SK-N-SH (cell line): Measurements from ENCODE around the gene TSPAN15. TPM values are rescaled to one million over a fixed set of nuclear protein-coding genes. Genes with fewer than 3 reads are reported as not detected.

Experiments
- CTCF ChIA-PET: fragments of 300-600, 350-600 bp; formaldehyde crosslinking; extraction: SDS; loops from one replicate; lab custom pipeline; 2021; lab: Yijun Ruan, JAX
- POLR2A ChIA-PET: fragments of 350-600 bp; sonication (Branson Sonifier 250); formaldehyde crosslinking; extraction: SDS; loops from one replicate; lab custom pipeline; 2020; ENCODE audit warnings: antibody characterized with exemption, inconsistent platforms; lab: Yijun Ruan, JAX
- DNase-seq: peaks from one replicate; pipeline ENCODE4 v3.0.0; 2012
- H2AFZ ChIP-seq: fragments of 200-600 bp; sonication (generic); 2 replicates; pipeline ENCODE4 v1.8.1; 2016; ENCODE audit warnings: antibody characterized with exemption, mild to moderate bottlenecking, low read depth
- H3F3A ChIP-seq: fragments of 200-600 bp; sonication (generic); replicated peaks from 2 replicates; pipeline ENCODE3; 2016; ENCODE audit warnings: antibody characterized with exemption, mild to moderate bottlenecking; ENCODE audit not compliant: insufficient read depth
- H3K27ac ChIP-seq, 2 experiments: fragments of 200-500 bp in 1 of 2; fragments of 200-600 bp in 1 of 2; sonication (Bioruptor generic) in 1 of 2; sonication (generic), shearing (Covaris generic) in 1 of 2; 2 replicates each; pipeline versions ENCODE4 v1.5.1 to v1.6.1; 2014 to 2016; ENCODE audit warnings: low read depth in 2 of 2, inconsistent platforms in 1 of 2, low read length in 1 of 2, mild to moderate bottlenecking in 1 of 2, mixed read lengths in 1 of 2
- H3K27me3 ChIP-seq: fragments of 200-600 bp; sonication (generic), shearing (Covaris generic); 2 replicates; pipeline ENCODE4 v1.6.1; 2016; ENCODE audit warnings: mixed run types; ENCODE audit not compliant: insufficient read depth
- H3K36me3 ChIP-seq, 2 experiments: fragments of 200-500 bp in 1 of 2; fragments of 200-600 bp in 1 of 2; sonication (Bioruptor generic) in 1 of 2; sonication (generic) in 1 of 2; replicated peaks in 1 of 2; 2 replicates each; pipeline versions ENCODE3 to v1.5.1; 2014 to 2016; ENCODE audit warnings: low read length in 1 of 2, mild to moderate bottlenecking in 1 of 2; ENCODE audit not compliant: insufficient read depth in 2 of 2, control insufficient read depth in 1 of 2
- H3K4me1 ChIP-seq, 2 experiments: fragments of 200-500 bp in 1 of 2; fragments of 200-600 bp in 1 of 2; sonication (Bioruptor generic) in 1 of 2; sonication (generic), shearing (Covaris generic) in 1 of 2; 2 replicates each; pipeline versions ENCODE4 v1.5.1 to v1.6.1; 2014 to 2016; ENCODE audit warnings: low read depth in 1 of 2, low read length in 1 of 2, mixed run types in 1 of 2; ENCODE audit not compliant: insufficient read depth in 2 of 2, control insufficient read depth in 1 of 2
- H3K4me2 ChIP-seq: fragments of 200-600 bp; sonication (generic), shearing (Covaris generic); 2 replicates; pipeline ENCODE4 v1.6.1; 2017; ENCODE audit warnings: mixed run types
- H3K4me3 ChIP-seq, 2 experiments: fragments of 200-500 bp in 1 of 2; fragments of 200-600 bp in 1 of 2; sonication (Bioruptor generic) in 1 of 2; sonication (generic), shearing (Covaris generic) in 1 of 2; 2 replicates each; pipeline versions ENCODE4 v1.5.1 to v1.8.1; 2014 to 2016; ENCODE audit warnings: low read depth in 2 of 2, inconsistent platforms in 1 of 2, low read length in 1 of 2, mild to moderate bottlenecking in 1 of 2, mixed read lengths in 1 of 2, moderate library complexity in 1 of 2
- H3K79me2 ChIP-seq: fragments of 200-600 bp; sonication (generic); 2 replicates; pipeline ENCODE4 v1.8.1; 2017; ENCODE audit warnings: mild to moderate bottlenecking; ENCODE audit not compliant: insufficient read depth
- H3K9ac ChIP-seq: fragments of 200-600 bp; sonication (generic); 2 replicates; pipeline ENCODE4 v1.6.1; 2017; ENCODE audit warnings: mixed run types
- H3K9me2 ChIP-seq: fragments of 200-600 bp; sonication (generic); 2 replicates; pipeline ENCODE4 v1.6.1; 2017; ENCODE audit warnings: mixed run types
- H3K9me3 ChIP-seq: fragments of 200-600 bp; sonication (generic); 2 replicates; pipeline ENCODE4 v1.6.1; 2017; ENCODE audit warnings: mixed run types, mild to moderate bottlenecking, moderate library complexity
- H4K20me1 ChIP-seq: fragments of 200-600 bp; sonication (generic); 2 replicates; pipeline ENCODE4 v1.6.1; 2017; ENCODE audit warnings: mild to moderate bottlenecking, mixed run types; ENCODE audit not compliant: insufficient read depth
- ELF1 ChIP-seq: IDR thresholded peaks from 2 replicates; pipeline ENCODE4 v1.4.0; 2012
- FOSL2 ChIP-seq: IDR thresholded peaks from 2 replicates; pipeline ENCODE4 v1.4.0; 2012; ENCODE audit warnings: low read depth, mild to moderate bottlenecking, moderate library complexity, borderline replicate concordance
- GABPA ChIP-seq: IDR thresholded peaks from 2 replicates; pipeline ENCODE4 v1.4.0; 2012; ENCODE audit warnings: low read depth, mild to moderate bottlenecking
- GATA2 ChIP-seq: sonication (generic); formaldehyde crosslinking; IDR thresholded peaks from 2 replicates; pipeline ENCODE4 v1.5.0; 2020; ENCODE audit warnings: mild to moderate bottlenecking, missing genetic modification reagents
- NFIC ChIP-seq: IDR thresholded peaks from 2 replicates; pipeline ENCODE4 v1.4.0; 2012; ENCODE audit warnings: borderline replicate concordance
- RAD21 ChIP-seq: IDR thresholded peaks from 2 replicates; pipeline ENCODE4 v1.6.1; 2012; ENCODE audit warnings: mild to moderate bottlenecking, low read length
- RCOR1 ChIP-seq: fragments of 150-350 bp; IDR thresholded peaks from 2 replicates; pipeline ENCODE4 v1.6.1; 2017; ENCODE audit warnings: antibody characterized with exemption, low read length
- TAF1 ChIP-seq: IDR thresholded peaks from 2 replicates; pipeline ENCODE4 v1.6.1; 2012; ENCODE audit warnings: low read depth, mild to moderate bottlenecking, low read length, moderate library complexity, borderline replicate concordance
- WGBS: methylation state at CpG from one replicate; pipeline ENCODE4 v1.1.6; 2017; ENCODE audit warnings: low lambda C conversion rate; 5-methylcytosine and 5-hydroxymethylcytosine counted together
- polyA plus RNA-seq, 3 experiments: library from polyadenylated mRNA; depleted of rRNA; stranded (reverse); fragments of >200 nt; gene quantifications; 2 replicates each; pipeline ENCODE4 v1.2.3, GENCODE V29; 2012
- TF ChIP-seq, protein P1 (sequence below): fragments of 200-600 bp; sonication (generic); IDR thresholded peaks from 2 replicates; pipeline ENCODE4 v1.6.1; 2017; ENCODE audit warnings: antibody characterized with exemption, mild to moderate bottlenecking, moderate library complexity
- TF ChIP-seq, protein P2 (sequence below): IDR thresholded peaks from 2 replicates; pipeline ENCODE4; 2012
- TF ChIP-seq, protein P3 (sequence below): IDR thresholded peaks from 2 replicates; pipeline ENCODE4 v1.4.0; 2012; ENCODE audit warnings: low read depth

TSPAN15 gene
- polyA plus RNA-seq, 1 of the 3 experiments (the other 2 are of a cell fraction): 8.5 TPM

DNA sequence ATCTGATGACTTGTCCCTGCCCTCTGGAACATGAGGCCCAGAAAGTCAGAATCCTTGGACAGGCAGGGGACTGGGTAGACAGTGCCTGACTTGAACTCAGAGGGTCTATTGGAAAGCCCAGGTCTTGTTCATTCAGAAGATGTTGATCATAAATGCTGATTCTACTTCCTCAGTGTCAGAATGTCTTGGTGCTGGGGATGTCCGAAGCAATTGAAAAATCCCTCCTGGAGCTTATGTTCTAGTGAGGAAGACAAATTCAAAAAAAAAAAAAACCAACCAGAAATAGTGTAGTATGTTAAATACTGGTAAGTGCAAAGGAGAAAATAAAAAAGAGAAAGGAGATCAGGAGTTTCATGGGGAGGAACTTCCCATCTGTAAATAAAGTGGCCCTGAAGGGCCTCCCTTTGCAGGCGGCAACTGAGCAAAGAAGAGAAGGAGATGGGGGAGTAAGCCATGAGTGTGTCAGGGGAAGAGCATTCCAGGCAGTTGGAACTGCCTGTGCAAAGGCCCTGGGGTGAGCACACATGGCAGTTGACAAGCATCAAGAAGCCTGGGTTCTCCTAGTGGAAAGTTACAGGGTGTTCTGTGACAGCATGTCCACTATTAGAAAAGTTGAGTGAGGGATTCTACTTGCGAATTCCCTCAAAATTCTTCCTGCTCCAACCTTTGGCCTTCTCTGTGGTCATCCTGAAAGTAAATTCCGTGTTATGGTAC lies 30.7 kb downstream of the TSPAN15 start:
- H3K27me3 ChIP-seq: no peaks in the 10 kb centered on the region
- no peaks in the 10 kb centered on the region for H3K36me3 ChIP-seq
- WGBS: 84% methylated on average over 3 of the region's 4 CpGs
- H3K4me3 ChIP-seq: no peak overlapping the region
- H3K4me2 ChIP-seq: no peak overlapping the region
- H3K9me3 ChIP-seq: no peaks in the 10 kb centered on the region
- no peak overlapping the region for H2AFZ ChIP-seq
- TF ChIP-seq GATA2 (CRISPR knock-in tag) (no peak), FOSL2 (no peak), GABPA (no peak)
- no peak overlapping the region for H3K9ac ChIP-seq
- no peaks in the 10 kb centered on the region for H4K20me1 ChIP-seq
- no peaks in the 10 kb centered on the region for H3K9me2 ChIP-seq
- H3F3A ChIP-seq: no peaks in the 10 kb centered on the region
- ChIA-PET CTCF (interaction anchor here (0.6 to 2.3 kb wide), 2 partner anchors 17 to 164 kb away, joined by 3 to 6 read pairs; no protein-coding TSS in a partner anchor), POLR2A (no interaction called here)
- H3K27ac ChIP-seq: no peak overlapping the region
- DNase-seq: no peak
- H3K79me2 ChIP-seq: no peaks in the 10 kb centered on the region
- peaks cover 0 to 30% of the 10 kb centered on the region in 2 experiments; a peak in 1 of 4 replicates for H3K4me1 ChIP-seq

DNA sequence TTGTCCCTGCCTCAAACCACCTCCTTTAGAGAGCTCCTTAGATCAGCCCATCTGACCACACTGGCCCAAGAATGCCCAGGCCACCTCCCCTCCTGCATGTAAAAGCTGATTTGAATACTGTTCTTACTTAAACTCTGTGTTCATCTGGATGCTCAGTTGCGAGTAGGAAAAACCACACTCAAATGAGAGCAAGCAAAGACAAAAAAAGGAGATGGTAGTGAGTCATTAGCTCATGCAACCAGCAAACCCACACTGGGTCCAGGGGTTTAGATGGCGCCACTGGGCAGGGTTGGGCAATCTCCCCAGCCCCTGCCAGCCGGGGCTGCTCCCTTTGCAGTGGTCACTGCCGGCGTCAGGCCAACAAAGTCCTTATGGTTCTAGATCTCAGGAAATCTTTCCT lies 32.7 kb downstream of the TSPAN15 start:
- WGBS: 92% methylated on average over 5 of the region's 5 CpGs
- H3K9me2 ChIP-seq: no peaks in the 10 kb centered on the region
- no peaks in the 10 kb centered on the region for H3K79me2 ChIP-seq
- peaks cover 0 to 34% of the 10 kb centered on the region in 2 experiments; a peak in 1 of 4 replicates for H3K4me1 ChIP-seq
- CTCF ChIA-PET: interaction anchor here (1.8 kb wide), 1 partner anchor 23 kb away, joined by 15 read pairs; no protein-coding TSS in a partner anchor
- no peak for DNase-seq
- H3K9ac ChIP-seq: no peak overlapping the region
- no peak overlapping the region for H2AFZ ChIP-seq
- no peaks in the 10 kb centered on the region for H3K27me3 ChIP-seq
- H3K4me2 ChIP-seq: no peak overlapping the region
- no peak overlapping the region for H3K4me3 ChIP-seq
- H3K36me3 ChIP-seq: no peaks in the 10 kb centered on the region
- TF ChIP-seq, protein P1, sequence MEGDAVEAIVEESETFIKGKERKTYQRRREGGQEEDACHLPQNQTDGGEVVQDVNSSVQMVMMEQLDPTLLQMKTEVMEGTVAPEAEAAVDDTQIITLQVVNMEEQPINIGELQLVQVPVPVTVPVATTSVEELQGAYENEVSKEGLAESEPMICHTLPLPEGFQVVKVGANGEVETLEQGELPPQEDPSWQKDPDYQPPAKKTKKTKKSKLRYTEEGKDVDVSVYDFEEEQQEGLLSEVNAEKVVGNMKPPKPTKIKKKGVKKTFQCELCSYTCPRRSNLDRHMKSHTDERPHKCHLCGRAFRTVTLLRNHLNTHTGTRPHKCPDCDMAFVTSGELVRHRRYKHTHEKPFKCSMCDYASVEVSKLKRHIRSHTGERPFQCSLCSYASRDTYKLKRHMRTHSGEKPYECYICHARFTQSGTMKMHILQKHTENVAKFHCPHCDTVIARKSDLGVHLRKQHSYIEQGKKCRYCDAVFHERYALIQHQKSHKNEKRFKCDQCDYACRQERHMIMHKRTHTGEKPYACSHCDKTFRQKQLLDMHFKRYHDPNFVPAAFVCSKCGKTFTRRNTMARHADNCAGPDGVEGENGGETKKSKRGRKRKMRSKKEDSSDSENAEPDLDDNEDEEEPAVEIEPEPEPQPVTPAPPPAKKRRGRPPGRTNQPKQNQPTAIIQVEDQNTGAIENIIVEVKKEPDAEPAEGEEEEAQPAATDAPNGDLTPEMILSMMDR: no peak
- TF ChIP-seq, protein P2, sequence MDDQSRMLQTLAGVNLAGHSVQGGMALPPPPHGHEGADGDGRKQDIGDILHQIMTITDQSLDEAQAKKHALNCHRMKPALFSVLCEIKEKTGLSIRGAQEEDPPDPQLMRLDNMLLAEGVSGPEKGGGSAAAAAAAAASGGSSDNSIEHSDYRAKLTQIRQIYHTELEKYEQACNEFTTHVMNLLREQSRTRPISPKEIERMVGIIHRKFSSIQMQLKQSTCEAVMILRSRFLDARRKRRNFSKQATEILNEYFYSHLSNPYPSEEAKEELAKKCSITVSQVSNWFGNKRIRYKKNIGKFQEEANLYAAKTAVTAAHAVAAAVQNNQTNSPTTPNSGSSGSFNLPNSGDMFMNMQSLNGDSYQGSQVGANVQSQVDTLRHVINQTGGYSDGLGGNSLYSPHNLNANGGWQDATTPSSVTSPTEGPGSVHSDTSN: no peak
- no peaks in the 10 kb centered on the region for H4K20me1 ChIP-seq
- H3K9me3 ChIP-seq: no peaks in the 10 kb centered on the region
- H3K27ac ChIP-seq: no peak overlapping the region
- H3F3A ChIP-seq: no peaks in the 10 kb centered on the region
- POLR2A ChIA-PET: no interaction called here

DNA sequence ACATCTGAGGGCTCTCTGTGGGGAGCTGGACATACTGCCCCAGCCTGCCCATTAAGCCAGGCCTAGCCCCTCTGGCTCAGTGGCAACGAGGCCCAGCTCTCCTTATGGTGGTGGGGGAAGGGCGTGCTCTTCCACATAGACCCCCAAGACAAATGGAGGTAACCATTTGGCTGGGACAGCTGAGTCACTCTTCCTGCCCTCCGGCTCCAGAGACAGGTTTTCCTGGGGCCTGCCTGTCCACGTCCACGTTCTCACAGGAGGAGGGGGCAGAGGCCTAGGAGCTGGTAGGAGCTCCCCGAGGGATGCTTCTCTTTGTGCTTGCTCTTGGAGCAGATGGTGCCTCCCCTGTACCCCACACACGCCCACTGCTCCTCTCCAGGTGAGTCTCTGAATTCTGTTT lies 33.5 kb downstream of the TSPAN15 start:
- H3K9me2 ChIP-seq: no peaks in the 10 kb centered on the region
- ChIA-PET CTCF (interaction anchor here (0.9 to 1.8 kb wide), 2 partner anchors 21 to 22 kb away, joined by 3 to 15 read pairs; no protein-coding TSS in a partner anchor), POLR2A (interaction anchor here (0.6 kb wide), 1 partner anchor 73 kb away, joined by 4 read pairs; no protein-coding TSS in a partner anchor)
- H3K36me3 ChIP-seq: no peaks in the 10 kb centered on the region
- H3K27me3 ChIP-seq: no peaks in the 10 kb centered on the region
- no peaks in the 10 kb centered on the region for H3F3A ChIP-seq
- no peak for DNase-seq
- H4K20me1 ChIP-seq: no peaks in the 10 kb centered on the region
- H3K4me1 ChIP-seq: peaks cover 0 to 26% of the 10 kb centered on the region in 2 experiments; a peak in 1 of 4 replicates
- H3K9ac ChIP-seq: no peak overlapping the region
- 72% methylated on average over 7 of the region's 7 CpGs for WGBS
- no peak overlapping the region for H3K27ac ChIP-seq
- no peaks in the 10 kb centered on the region for H3K9me3 ChIP-seq
- H3K4me3 ChIP-seq: no peak overlapping the region
- H3K4me2 ChIP-seq: no peak overlapping the region
- H2AFZ ChIP-seq: no peak overlapping the region
- H3K79me2 ChIP-seq: no peaks in the 10 kb centered on the region
- no peak for TF ChIP-seq RCOR1
- TF ChIP-seq NFIC: no peak
- TF ChIP-seq, protein P3, sequence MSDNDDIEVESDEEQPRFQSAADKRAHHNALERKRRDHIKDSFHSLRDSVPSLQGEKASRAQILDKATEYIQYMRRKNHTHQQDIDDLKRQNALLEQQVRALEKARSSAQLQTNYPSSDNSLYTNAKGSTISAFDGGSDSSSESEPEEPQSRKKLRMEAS: no peak
- no peak for TF ChIP-seq RAD21
- TF ChIP-seq ELF1: no peak
- TF ChIP-seq TAF1: no peak
- TF ChIP-seq, protein P1: no peak
- TF ChIP-seq, protein P2: no peak
